GM21447 (cell line): Measurements from ENCODE around the gene ACTL6A.
"Not testable (repeated sequence)": the region's sequence is repeated elsewhere in the genome, so short reads cannot be mapped to it uniquely, and the experiment has no call there.

Experiments
- ATAC-seq: cut with Tn5 transposase; IDR thresholded peaks from one replicate; pipeline ENCODE4 v1.9.1; 2021; ENCODE audit not compliant: unreplicated experiment

Gene ACTL6A

DNA sequence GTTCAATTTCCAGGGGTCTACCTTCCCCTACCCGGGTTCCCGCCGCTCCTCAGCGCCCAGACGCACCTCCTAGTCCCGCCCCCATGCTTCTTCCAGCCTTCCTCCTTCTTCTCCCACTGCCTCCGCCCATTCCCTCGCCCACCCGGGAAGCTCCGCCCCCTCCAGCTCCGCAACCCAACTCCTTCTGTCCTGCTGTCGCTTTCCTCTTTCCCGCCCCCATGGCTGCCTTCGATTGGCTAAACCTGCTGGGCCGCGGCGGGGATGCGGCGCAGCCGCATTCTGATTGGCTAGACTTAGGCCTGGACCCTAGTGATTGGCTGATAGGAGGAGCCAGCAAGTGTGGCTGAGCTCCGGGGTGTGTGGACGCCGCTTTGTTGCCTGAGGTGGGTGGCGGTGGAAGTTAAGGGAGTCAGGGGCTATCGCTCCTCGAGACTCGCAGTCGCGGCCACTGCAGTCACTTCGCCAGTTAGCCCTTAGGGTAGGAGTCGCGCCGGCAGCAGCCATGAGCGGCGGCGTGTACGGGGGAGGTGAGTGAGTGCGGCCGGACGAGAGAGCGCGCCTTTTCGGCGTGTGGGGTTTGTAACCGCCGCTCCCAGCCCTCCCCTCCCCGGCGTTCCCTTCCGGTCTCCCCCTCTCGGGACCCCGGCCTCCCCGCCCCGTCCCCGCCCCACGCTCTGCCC, at the start of gene ACTL6A:
ACTL6A (plus strand) TSS at position 336 of the 680 bp plus-strand sequence; CDS start at position 503, 167 bp downstream.
- ATAC-seq = peak; percentile 91

DNA sequence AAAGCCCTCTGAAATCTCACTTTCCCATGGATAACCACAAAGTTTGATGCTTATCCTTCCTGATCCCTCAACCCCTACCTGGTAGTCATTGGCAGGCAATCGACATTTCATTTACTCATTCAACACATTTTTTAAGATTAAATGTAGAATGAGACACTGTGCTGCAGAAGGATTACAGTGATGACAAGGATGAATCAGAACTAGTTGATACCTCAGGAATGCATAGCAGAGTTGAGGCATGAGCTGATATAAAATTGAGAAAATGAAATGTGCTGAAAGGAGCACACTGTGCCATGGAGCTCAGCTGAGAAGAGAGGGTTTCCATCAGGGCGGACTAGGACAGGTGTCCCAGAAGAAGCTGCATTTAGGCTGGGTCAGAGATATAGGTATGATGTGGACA, 48.9 kb upstream of the ACTL6A start:
- no peak for ATAC-seq

DNA sequence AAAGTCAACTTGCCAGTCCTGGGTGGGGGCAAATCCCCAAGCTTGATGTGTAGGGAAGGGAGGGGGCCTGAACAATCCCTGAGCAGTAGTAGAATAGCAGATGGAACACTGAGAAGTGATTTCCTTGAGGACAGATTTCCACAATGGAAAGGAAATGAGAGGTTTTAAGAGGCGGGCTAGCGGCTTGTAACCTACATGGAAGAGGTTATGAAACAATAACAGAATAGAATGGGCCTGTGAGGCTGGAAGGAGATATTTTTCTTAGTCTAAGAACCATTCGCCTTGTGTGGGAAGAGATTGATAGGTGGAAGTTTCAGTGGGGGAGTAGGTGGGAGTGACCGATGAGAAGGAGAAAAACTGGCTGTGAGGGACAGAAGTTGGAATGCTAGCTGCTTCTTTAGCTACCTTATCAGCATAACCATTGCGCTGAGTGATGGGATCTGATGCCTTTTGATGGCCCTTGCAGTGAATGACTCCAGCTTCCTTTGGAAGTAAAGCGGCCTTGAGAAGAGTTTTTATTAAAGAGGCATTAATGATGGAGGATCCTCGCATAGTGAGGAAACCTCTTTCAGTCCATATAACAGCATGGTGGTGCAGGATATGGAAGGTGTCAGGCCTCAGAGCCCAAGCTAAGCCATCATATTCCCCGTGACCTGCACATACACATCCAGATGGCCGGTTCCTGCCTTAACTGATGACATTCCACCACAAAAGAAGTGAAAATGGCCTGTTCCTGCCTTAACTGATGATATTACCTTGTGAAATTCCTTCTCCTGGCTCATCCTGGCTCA, 46.1 kb upstream of the ACTL6A start:
- not testable (repeated sequence) for ATAC-seq

DNA sequence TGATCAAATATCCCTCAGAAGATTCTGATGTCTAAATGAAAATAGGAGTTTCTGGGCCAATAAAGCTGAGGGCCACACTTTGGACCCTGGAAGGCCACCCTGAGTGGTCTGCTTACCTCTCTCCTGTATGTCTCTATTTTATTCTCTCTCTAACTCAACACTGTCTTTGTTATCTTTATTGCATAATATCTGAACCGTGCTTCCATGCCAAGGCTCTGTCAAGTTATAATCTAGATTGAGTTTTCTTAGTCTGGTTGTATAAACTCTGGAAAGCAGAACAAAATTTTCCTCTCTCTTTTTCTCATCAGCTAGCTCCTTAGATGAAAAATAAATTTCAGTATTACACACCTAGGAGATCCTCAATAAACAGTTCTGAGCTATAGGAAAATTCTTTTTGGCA, 36.2 kb upstream of the ACTL6A start:
- ATAC-seq = no peak

DNA sequence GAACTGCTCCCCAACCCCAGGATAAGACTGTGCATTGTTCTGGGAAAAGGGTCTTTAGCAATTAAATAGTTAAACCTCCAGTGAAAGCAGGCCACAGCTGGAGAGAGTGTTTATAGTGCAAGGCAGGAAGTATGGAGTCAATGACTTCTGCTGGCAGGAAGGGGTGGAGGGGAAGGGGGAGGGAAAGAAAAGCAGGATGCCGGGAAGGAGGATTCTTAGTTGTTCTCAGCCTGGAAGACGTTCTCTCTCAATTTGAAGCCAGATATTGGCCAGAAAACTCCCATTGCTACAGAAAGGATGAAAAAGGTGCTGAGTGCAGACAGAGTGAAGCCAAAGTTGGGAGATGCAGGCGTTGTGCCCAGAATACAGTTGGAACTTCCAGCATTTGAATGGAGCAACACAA, 35.7 kb upstream of the ACTL6A start:
- no peak for ATAC-seq

DNA sequence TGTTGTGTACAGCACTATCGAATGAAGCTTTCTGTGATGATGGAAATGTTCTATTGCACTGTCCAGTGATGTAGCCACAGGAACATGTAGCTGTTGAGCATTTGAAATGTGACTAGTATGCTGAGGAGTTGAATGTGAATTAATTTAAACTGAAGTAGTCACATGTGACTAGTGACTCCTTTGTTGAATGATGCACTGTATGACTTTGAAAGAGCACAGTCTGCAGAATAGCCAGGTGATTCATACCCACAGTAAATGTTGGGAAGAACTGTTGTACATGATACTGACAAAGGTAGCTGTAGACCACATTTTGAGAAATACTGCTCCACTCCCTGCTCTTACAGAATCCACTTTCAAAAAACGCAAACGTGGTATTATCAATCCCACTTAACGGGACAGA, 34.0 kb upstream of the ACTL6A start:
- ATAC-seq = no peak

DNA sequence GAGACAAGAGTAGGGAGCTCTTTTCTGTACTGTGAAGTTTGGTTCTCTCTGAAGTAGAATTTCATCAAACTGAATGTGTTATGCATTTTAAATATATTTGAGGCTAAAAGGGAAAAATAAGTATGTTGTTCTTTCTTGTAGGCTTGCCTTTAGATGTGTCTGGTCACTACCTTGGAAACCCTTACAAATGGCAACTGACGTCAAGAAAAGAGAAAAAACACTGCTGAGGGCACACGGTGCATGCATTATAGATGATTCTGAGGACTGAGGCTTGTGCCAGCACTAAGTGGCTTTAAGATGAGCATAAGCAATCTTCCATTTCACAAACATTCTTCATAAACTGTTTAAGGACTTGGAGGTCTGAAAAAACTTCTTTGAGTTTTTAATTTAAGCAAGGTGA, 31.1 kb upstream of the ACTL6A start:
- no peak for ATAC-seq

DNA sequence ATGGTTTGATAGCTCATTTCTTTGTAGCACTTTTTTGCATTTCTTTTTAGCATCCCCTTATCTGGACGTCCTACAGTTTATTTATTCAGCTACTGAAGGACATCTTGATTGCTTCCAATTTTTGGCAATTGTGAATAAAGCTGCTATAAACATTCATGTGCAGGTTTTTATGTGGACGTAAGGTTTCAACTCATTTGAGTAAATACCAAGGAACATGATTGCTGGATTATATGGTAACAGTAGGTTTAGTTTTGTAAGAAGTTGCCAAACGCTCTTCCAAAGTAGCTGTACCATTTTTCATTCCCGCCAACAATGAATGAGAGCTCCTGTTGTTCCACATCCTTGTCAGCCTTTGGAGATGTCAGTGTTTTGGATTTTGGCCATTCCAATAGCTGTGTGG, 29.5 kb upstream of the ACTL6A start:
- ATAC-seq = no peak

DNA sequence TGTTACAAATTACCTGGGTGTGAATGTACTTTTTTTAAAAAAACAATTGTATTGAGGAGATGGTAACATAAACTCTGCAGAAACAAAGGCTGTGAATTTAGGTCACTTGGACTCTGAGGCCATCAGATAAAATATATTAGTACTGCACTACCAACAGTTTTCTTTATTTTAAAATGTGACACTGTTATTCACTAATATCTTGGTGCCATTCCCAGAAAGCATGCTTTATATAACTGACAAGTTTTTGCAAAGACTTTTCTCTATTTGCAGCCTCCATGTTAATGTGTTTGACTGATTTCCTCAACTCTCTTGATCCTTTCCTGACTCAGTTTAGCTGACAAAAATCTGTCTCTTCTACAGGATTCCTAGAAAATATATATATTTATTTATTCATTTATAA, 26.5 kb upstream of the ACTL6A start:
- ATAC-seq = no peak

DNA sequence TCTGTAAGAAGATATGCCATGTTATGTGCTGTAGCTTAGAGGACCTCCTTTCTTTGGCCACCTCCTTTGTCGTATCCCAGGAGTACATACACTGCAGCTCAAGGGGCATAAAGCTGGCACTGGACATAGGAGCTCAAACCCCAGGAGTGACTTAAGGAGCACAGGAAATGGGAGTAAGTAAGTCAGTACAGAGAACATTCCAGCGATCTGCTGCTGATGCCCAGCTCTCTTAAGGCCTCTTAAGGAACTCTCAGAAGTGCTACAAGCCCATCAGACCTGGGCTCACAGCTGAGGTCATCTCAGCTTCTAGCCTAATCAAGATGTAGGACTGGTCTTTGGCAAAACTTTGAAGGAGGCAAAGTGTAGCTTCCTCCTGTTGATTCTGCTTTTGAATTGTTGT, 21.6 kb upstream of the ACTL6A start:
- no peak for ATAC-seq

DNA sequence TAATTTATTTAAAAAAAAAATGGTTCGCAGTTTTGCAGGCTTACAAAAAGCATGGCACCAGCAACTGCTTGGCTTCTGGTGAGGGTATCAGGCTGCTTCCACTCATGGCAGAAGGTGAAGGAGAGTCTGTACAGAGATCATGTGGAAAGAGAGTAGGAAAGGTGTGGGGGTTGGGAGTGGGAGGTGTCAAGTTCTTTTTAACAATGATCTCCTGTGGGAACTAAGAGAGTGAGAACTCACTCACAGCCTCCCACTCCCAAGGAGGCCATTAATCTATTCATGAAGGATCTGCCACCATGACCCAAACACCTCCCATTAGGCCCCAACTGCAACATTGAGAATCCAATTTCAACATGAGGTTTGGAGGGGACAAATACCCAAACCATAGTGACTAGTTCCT, 21.1 kb upstream of the ACTL6A start:
- no peak for ATAC-seq

DNA sequence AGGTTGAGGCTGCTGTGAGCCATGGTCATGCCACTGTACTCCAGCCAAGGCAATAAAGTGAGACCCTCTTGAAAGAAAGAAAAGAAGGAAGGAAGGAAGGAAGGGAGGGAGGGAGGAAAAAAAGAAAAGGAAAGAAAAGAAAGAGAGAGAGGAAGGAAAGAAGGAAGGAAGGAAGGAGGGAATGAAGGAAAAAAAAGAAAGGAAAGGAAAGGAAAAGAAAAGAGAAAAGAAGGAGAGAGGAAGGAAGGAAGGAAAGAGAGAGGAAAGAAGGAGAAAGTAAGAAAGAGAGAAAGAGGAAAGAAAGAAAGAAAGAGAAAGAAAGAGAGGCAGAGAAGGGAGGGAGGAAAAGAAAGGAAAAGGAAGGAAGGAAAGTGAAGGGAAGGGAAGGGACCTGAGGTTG, 20.4 kb upstream of the ACTL6A start:
- no peak for ATAC-seq

DNA sequence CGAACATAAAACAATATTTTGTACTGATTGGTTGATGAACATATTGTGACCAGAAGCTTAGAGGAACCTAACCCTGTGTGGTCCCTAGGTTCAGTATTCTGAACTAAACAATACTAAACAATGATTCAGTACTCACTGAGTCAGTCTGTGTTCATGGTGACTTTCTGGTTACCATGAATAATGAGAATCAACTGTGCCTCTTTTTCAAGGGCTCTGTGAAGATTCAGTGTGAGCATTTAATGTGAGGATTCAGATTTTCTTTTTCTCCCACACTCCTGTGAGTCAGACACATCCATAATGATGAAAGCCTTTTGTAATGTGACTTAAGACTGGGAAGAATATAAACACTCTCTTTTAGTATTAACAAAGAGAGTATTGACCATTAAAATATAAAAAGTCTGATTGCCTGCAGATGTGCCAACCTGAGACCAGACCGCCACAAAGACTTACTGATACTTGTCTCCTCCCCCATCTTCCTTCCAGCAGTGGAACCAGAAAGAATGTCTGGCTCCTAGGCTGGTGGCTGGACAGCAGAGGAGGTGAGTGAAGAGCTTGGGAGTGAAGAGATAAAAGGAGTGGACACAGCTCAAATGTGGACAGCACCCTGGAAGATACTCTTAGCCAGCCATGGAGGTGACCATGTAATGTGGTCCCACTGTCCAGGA, 17.6 kb upstream of the ACTL6A start:
- no peak for ATAC-seq

DNA sequence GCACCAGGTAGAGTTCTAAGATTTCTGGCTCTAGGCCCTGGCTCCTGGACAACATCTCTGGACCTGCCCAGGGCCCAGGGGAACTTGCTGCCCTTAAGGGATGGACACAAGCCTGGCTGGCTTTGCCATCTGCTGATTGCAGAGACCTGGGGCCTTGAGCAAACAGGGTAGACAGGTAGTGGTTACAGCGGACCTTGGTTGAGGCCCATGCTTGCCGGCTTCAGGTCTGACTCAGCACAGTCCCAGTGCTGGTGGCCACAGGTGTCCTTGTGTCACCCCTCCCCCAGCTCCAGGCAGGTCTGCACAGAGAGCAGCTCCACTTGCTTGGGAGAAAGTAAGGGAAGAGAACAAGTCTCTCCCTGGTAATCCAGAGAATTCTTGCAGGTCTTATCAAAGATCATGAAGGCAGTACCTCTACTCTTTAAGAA, 15.9 kb upstream of the ACTL6A start:
- no peak for ATAC-seq

DNA sequence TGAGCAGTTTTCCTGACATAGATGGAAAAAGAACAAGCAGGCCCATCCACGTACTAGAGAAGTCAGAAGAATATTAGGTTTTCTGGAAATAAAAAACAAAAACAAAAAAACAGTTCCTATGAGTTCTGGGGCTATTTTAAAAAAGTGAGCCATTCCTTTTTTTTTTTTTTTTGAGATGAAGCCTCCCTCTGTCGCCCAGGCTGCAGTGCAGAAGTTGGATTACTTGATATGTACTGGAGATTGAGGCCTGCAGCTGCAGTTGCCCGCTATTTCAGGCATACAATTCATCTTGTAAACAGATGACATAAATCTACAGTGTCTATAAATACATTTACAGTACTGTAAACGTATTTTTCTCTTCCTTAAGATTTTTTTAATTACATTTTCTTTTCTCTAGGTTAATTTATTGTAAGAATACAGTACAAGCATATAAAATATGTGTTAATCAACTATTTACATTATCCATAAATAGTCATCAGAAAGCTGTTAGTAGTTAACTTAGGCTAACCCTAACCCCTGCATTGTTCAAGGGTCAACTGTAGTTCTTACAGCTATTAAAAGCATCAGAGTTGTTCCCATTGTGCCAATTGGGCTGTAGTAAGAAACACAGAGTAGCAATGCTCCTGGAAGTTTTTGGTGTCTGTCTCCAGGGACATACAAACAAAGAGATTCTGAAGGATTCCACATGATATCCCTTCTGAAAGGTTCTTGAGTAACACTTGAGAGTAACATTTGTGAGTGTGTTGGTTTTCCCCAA, 11.2 kb upstream of the ACTL6A start:
- no peak for ATAC-seq

DNA sequence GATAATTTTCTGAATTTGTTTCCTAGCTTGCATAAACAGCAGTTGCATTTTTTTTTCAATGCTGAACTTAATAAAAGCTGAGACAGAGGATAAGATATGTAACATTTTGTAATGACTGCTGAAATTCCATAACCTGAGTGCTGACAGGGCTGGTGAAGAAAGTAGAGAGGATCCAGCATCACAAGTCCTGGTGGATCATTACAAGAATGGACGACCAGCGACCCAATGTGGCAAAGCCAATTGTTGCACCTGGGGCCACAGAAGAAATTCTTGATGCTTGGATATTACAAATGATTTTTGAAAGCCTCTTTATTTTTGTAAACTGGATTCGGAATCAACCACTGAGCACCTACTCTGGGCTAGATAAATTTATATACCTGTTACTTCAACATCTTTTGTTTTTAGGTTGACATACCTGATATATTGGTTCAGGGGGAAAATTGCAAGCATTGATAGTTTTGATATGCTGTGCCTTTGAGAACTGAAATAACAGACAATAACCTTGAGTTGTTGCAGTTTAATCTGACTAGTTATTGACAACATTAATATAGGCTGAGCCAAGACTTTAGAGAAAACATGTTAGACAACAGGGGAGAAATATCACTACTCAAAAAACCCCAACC, 3.9 kb upstream of the ACTL6A start:
- no peak for ATAC-seq

DNA sequence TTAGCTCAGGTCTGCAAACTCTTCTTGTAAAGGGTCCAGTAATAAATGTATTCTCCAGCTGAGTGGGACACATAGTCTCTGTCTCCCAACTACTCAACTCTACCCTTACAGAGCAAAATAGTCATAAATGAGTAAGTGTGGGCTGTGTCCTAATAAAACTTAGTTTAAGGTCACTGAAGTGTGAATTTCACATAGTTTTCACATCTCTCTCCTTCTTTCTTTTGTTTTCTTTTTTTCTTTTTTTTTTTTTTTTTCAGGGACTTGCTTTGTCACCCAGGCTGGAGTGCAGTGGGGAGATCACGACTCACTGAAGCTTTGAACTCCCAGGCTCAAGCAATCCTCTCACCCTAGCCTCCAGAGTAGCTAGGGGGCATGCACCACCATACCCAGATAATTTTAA, 1.9 kb upstream of the ACTL6A start:
- no peak for ATAC-seq

DNA sequence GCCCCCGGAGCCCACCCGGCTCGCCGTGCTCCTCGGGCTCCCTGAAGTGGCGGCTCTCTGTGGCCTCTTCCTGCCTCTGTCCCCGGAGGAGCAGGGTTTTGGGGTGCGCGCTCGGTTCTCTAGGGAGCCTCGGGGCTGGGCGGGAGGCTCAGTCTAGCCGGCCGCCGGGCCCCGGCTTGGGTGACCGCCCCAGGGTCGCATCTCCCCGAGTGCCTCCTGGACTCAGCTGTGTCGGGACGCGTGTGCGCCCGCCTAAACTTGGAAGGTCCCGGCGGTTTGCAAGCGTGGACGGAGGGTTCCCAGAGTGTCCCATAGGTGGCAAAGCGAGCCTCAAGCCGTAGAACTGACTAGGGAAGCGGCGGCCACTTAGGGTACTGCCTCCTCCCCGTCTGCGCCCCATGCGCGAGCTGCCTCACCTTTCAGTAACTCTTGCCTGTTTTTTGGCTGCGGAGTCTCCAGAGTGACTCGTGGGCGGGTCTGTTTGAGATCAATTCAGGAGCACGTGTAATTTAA, 601 bp downstream of the ACTL6A start:
- ATAC-seq = peak; percentile 54

DNA sequence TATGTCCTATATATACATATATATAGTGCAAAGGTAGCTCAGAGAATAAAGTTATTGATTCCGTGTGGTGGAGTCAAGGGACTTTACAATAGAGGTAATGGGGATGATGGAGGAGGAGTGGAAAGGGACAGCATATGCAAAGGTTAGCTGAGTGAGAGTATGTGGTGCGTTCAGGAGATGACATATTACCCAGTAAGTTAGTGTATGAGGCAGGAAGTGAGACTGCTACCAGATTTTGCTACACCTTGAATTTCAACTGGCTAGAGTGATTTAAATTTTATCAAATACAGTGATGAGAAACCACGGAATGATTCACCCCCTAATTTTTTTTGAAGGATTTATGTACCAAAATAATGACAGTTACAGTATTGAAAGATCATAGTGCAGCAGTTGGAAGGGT, 2.8 kb downstream of the ACTL6A start:
- no peak for ATAC-seq

DNA sequence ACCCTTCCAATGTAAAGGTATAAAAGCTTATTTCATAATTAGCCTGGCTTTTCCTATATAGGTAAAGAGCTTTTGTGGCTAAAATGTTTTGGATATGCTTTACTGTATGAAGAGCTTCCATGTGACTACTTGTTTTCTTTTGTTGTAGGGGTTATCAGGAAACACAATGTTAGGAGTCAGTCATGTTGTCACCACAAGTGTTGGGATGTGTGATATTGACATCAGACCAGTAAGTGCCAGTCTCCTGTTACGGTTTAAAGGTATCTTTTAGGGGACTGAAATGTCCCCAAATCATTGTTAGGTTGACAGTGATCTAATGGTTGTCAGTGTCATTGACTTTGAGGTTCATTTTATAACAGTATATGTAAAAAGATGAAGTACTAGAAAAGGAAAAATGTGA, 18.3 kb downstream of the ACTL6A start:
- ATAC-seq = no peak

DNA sequence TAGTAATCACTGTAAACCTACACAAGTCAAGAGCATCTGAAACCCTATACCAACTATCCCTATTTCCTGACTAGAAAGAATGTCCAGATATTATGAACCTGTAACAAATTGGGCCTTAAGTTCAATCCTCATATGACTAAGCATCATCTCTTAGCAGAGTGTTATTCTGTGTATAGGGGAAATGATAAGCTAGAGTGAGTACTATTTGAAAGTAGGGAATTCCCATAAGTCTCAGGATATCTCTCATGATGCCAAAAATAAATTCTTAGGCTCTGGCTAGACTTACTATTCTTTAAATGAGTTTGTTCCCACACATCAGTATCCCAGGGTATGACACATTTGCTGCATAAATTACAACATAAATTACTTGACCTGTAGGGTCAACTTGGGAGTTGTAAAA, 26.4 kb downstream of the ACTL6A start:
- ATAC-seq = no peak
